GM19099 (cell line): ENCODE results near the gene STRN4.

Experiments used
- POLR2A ChIP-seq: IDR thresholded peaks from 3 replicates; pipeline ENCODE4 v1.6.1; 2011; ENCODE audit warnings: low read depth; ENCODE audit not compliant: insufficient read length; ENCODE audit errors: extremely low read depth

The STRN4 gene

GRCh38 chr19:46717034-46717715, 29.1 kb downstream of the STRN4 start, which contains the start of gene PRKD2:
PRKD2 (minus strand) TSS chr19:46717114; CDS start chr19:46716370, 744 bp downstream.
- TF ChIP-seq POLR2A = peak; percentile 67

GRCh38 chr19:46716672-46717033, 29.6 kb downstream of the STRN4 start:
- no peak for TF ChIP-seq POLR2A

GRCh38 chr19:46715975-46716671, 30.1 kb downstream of the STRN4 start:
- no peak for TF ChIP-seq POLR2A

- no peak for TF ChIP-seq POLR2A
Measured at GRCh38 chr19:46715620-46715974, 30.7 kb downstream of the STRN4 start.

- TF ChIP-seq POLR2A = peak; percentile 57
Measured at GRCh38 chr19:46714444-46715106, 31.7 kb downstream of the STRN4 start.

- TF ChIP-seq POLR2A = peak; percentile 44
Measured at GRCh38 chr19:46713781-46714443, 32.3 kb downstream of the STRN4 start.

GRCh38 chr19:46710687-46711086, 35.6 kb downstream of the STRN4 start:
- no peak for TF ChIP-seq POLR2A

GRCh38 chr19:46704379-46705076, 41.7 kb downstream of the STRN4 start:
- no peak for TF ChIP-seq POLR2A

- no peak for TF ChIP-seq POLR2A
Measured at GRCh38 chr19:46700704-46701103, 45.5 kb downstream of the STRN4 start.

GRCh38 chr19:46698395-46699321, 47.6 kb downstream of the STRN4 start:
- TF ChIP-seq POLR2A = no peak

GRCh38 chr19:46697204-46697960, 48.9 kb downstream of the STRN4 start:
- no peak for TF ChIP-seq POLR2A

GRCh38 chr19:46696866-46697203, 49.4 kb downstream of the STRN4 start:
- TF ChIP-seq POLR2A = no peak

GRCh38 chr19:46696052-46696451, 50.2 kb downstream of the STRN4 start:
- TF ChIP-seq POLR2A = no peak
